Endometrium (tissue), 2 donors: ENCODE results near the gene FAM20C.

Source experiments
- FAIRE-seq: peaks from 2 replicates; lab custom pipeline; 2012; peaks lifted over from hg19 to GRCh38; lab: Jason Lieb, UNC
- donor health status: control.
- donor health status: control.

FAM20C gene

GRCh38 chr7:245574-246295 lies 53.4 kb downstream of the FAM20C start:
- FAIRE-seq, result no peak

- no peak for FAIRE-seq
Observed at GRCh38 chr7:246451-246850, 54.1 kb downstream of the FAM20C start.

- no peak for FAIRE-seq
Observed at GRCh38 chr7:247181-247580, 54.8 kb downstream of the FAM20C start.

GRCh38 chr7:247636-248035 lies 55.3 kb downstream of the FAM20C start:
- FAIRE-seq, result no peak

GRCh38 chr7:248732-249435 lies 56.5 kb downstream of the FAM20C start:
- FAIRE-seq, result no peak

GRCh38 chr7:249989-250388 lies 57.6 kb downstream of the FAM20C start:
- no peak for FAIRE-seq

GRCh38 chr7:250523-250922 lies 58.2 kb downstream of the FAM20C start:
- no peak for FAIRE-seq

GRCh38 chr7:251005-251404 lies 58.6 kb downstream of the FAM20C start:
- no peak for FAIRE-seq

GRCh38 chr7:251446-252175 lies 59.2 kb downstream of the FAM20C start:
- FAIRE-seq, result no peak

GRCh38 chr7:252216-252965 lies 60.0 kb downstream of the FAM20C start:
- no peak for FAIRE-seq

GRCh38 chr7:252981-253380 lies 60.6 kb downstream of the FAM20C start:
- FAIRE-seq, result no peak

GRCh38 chr7:253581-254336 lies 61.4 kb downstream of the FAM20C start:
- no peak for FAIRE-seq

GRCh38 chr7:254337-255037 lies 62.1 kb downstream of the FAM20C start:
- FAIRE-seq, result no peak

- no peak for FAIRE-seq
Observed at GRCh38 chr7:255038-255435, 62.7 kb downstream of the FAM20C start.

- FAIRE-seq, result no peak
Observed at GRCh38 chr7:255721-256361, 63.5 kb downstream of the FAM20C start.

- FAIRE-seq, result no peak
Observed at GRCh38 chr7:256461-256940, 64.1 kb downstream of the FAM20C start.

- FAIRE-seq, result no peak
Observed at GRCh38 chr7:256981-257646, 64.7 kb downstream of the FAM20C start.

- FAIRE-seq, result no peak
Observed at GRCh38 chr7:257647-257992, 65.2 kb downstream of the FAM20C start.

- FAIRE-seq, result no peak
Observed at GRCh38 chr7:258476-259190, 66.3 kb downstream of the FAM20C start.
